Effector memory CD4-positive, alpha-beta T cell (primary cell): ENCODE results near the gene ADAP1.

Experiments
- DNase-seq, 3 donors: peaks; one replicate each; pipeline ENCODE4 v3.0.0-alpha.2; 2020
- H3K27ac ChIP-seq: 2 replicates; pipeline ENCODE4 v1.7.0; 2013; ENCODE audit warnings: mild to moderate bottlenecking, low read length, moderate library complexity; ENCODE audit not compliant: insufficient read depth, poor library complexity, severe bottlenecking
- H3K27me3 ChIP-seq: replicated peaks from 2 replicates; pipeline ENCODE4 v1.7.0; 2013; ENCODE audit warnings: mild to moderate bottlenecking, low read length; ENCODE audit not compliant: insufficient read depth, control insufficient read depth, poor library complexity, severe bottlenecking
- H3K36me3 ChIP-seq: 2 replicates; pipeline ENCODE4 v1.7.0; 2013; ENCODE audit warnings: mild to moderate bottlenecking, low read length, moderate library complexity; ENCODE audit not compliant: control insufficient read depth, insufficient read depth
- H3K4me1 ChIP-seq: 2 replicates; pipeline ENCODE4 v1.7.0; 2013; ENCODE audit warnings: low read length, mild to moderate bottlenecking; ENCODE audit not compliant: control insufficient read depth, insufficient read depth, poor library complexity, severe bottlenecking
- H3K4me3 ChIP-seq: 2 replicates; pipeline ENCODE4 v1.7.0; 2013; ENCODE audit warnings: low read length, low read depth, mild to moderate bottlenecking; ENCODE audit not compliant: insufficient read depth, poor library complexity, severe bottlenecking
- H3K9me3 ChIP-seq: 2 replicates; pipeline ENCODE4 v1.7.0; 2013; ENCODE audit warnings: mild to moderate bottlenecking, low read length, moderate library complexity; ENCODE audit not compliant: control insufficient read depth

Gene ADAP1

DNA sequence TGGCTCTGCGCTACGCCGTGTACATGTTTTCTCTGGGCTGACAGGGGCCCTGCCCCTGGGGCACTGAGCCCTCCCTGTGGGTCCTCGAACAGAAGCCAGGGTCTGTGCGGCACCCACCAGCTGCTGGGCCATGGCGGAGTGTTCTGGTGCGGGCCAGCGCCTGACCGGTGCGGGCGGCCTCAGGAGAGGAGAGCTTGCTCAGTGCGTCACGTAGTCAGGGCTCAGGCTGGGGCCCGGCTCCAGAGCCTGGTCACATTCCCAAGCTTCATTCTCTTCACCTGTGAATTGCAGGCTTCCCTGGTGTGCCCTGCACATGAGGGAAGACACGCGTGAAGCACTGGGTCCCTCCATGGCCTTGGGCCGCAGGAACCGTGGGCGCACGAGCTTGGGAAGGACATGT lies 62.7 kb downstream of the ADAP1 start:
- H3K36me3 ChIP-seq, result peaks cover 88% of the 10 kb centered on the region
- DNase-seq, result no peak
- H3K27me3 ChIP-seq, result no peaks in the 10 kb centered on the region
- no peaks in the 10 kb centered on the region for H3K9me3 ChIP-seq
- no peak overlapping the region for H3K27ac ChIP-seq
- no peaks in the 10 kb centered on the region for H3K4me1 ChIP-seq
- H3K4me3 ChIP-seq, result no peak overlapping the region

- no peaks in the 10 kb centered on the region for H3K27me3 ChIP-seq
- H3K36me3 ChIP-seq, result peaks cover 89% of the 10 kb centered on the region
- H3K4me1 ChIP-seq, result no peaks in the 10 kb centered on the region
- no peaks in the 10 kb centered on the region for H3K9me3 ChIP-seq
- DNase-seq, result no peak
- H3K4me3 ChIP-seq, result no peak overlapping the region
- no peak overlapping the region for H3K27ac ChIP-seq
Measured at GRCh38 chr7:891291-891690, 63.2 kb downstream of the ADAP1 start.

DNA sequence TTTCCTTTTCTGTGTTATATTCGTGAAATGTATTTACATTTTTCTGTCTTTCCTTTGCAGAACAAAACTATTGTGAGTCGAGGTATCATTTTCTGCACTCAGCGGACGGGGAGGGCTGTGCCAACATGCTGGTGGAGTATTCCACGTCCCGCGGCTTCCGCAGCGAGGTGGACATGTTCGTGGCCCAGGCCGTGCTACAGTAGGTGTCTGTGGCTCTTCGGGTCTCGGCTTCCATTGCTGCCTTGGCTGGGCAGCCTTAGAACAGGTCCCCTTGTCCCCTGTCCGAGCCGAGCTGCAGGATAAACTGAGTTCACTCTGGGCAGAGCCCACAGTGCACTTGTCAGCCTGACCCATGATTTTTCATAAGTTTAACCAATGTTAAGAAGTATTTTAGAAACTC lies 63.6 kb downstream of the ADAP1 start:
- Histone ChIP-seq H3K9me3 (no peaks in the 10 kb centered on the region), H3K4me1 (no peaks in the 10 kb centered on the region), H3K4me3 (no peak overlapping the region), H3K36me3 (peaks cover 87% of the 10 kb centered on the region), H3K27me3 (no peaks in the 10 kb centered on the region), H3K27ac (no peak overlapping the region)
- no peak for DNase-seq

DNA sequence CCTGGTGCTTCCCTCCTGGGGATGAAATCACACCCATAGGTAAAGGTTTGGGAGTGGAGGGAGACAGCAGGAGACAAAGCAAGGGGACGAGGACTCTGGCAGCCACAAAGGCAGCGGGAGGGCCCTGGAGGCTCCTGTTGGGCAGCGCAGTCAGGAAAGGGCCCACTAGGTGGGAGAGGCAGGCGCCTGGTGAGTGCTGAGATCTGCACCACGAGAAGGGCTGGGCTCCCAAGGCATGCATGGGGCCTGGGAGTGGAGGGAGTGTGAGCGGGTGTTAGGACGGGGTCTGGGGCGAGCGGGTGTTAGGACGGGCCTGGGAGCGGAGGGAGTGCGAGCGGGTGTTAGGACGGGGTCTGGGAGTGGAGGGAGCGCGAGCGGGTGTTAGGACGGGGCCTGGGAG lies 65.1 kb downstream of the ADAP1 start:
- Histone ChIP-seq H3K9me3 (no peaks in the 10 kb centered on the region), H3K4me3 (no peak overlapping the region), H3K27ac (no peak overlapping the region), H3K4me1 (no peaks in the 10 kb centered on the region), H3K27me3 (no peaks in the 10 kb centered on the region), H3K36me3 (peaks cover 72% of the 10 kb centered on the region)
- no peak for DNase-seq

- H3K4me1 ChIP-seq, result no peaks in the 10 kb centered on the region
- H3K9me3 ChIP-seq, result no peaks in the 10 kb centered on the region
- no peak overlapping the region for H3K4me3 ChIP-seq
- no peak for DNase-seq
- H3K27me3 ChIP-seq, result no peaks in the 10 kb centered on the region
- H3K36me3 ChIP-seq, result peaks cover 68% of the 10 kb centered on the region
- H3K27ac ChIP-seq, result no peak overlapping the region
Measured at GRCh38 chr7:889025-889390, 65.5 kb downstream of the ADAP1 start.

DNA sequence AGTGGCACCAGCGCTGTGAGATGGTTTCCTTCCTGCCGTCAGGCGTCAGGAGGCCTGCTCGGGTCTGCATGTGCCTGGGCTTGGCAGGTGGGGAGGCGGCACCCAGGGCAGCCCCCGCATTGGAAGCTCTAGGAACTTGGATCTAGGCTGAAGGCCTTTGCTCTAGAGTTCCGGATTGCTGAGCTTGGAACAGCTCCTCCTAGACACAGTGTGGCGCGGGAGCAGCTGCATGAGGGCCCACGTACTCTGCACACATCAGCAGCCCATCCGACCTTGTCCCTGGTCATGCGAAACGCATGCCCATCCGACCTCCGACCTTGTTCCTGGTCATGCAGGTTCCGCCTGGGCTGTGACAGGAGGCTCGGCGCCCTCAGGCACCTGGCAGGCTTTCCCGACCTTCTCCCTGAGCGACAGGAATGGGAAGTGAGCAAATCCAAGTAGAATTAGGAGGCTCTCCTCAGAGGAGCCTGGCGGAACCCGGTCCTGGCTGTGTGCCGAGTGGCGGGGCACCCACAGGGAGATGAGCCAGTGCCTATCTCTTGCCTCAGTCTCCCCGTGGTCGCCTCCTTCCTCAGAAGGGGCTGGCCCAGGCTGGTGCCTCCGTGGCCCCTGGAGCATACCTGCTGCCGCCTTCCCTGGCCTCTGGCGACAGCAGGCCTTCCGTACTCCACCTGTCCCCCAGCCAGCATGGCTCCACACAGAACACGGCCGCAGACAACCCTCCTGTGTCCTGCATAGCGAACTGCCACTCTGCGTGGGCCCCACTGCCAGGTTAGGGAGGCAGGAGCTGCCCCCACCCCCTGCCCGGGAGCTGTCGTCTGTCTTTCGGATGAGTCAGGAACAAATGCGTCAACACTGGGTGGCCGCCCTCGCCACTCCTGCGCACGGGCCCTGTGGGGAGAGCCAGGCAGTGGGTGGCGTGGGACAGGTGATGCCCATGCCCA lies 66.1 kb downstream of the ADAP1 start:
- no peak for DNase-seq

DNA sequence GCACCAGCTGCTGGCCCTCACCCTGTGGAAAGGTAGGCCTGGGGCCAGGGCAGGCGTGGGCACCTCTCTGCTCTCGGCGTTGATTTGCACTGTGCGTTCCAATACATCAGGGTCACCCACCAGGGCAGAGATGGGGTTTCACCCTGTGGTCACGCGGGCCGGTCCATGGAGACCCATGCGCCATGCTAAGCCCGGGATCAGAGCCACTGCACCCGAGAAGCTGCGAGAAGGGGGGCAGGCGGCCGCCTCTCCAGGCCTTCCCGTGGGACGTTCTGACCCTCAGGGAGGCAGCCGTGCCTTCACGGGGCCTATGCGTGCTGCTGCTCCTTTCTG lies 67.0 kb downstream of the ADAP1 start:
- Histone ChIP-seq H3K4me1 (no peaks in the 10 kb centered on the region), H3K4me3 (no peak overlapping the region), H3K27me3 (no peaks in the 10 kb centered on the region), H3K9me3 (no peaks in the 10 kb centered on the region), H3K36me3 (peaks cover 54% of the 10 kb centered on the region), H3K27ac (no peak overlapping the region)
- DNase-seq, result no peak

More for the DNA sequence above, 66.1 kb downstream of the ADAP1 start:
- Histone ChIP-seq H3K9me3 (no peaks in the 10 kb centered on the region), H3K27ac (no peak overlapping the region), H3K27me3 (no peaks in the 10 kb centered on the region), H3K4me3 (no peak overlapping the region), H3K36me3 (peaks cover 63% of the 10 kb centered on the region), H3K4me1 (no peaks in the 10 kb centered on the region)

- DNase-seq, result no peak
- H3K9me3 ChIP-seq, result no peaks in the 10 kb centered on the region
- no peak overlapping the region for H3K4me3 ChIP-seq
- no peak overlapping the region for H3K27ac ChIP-seq
- peaks cover 48% of the 10 kb centered on the region for H3K36me3 ChIP-seq
- no peaks in the 10 kb centered on the region for H3K27me3 ChIP-seq
- H3K4me1 ChIP-seq, result no peaks in the 10 kb centered on the region
Measured at GRCh38 chr7:886626-887487, 67.6 kb downstream of the ADAP1 start.

DNA sequence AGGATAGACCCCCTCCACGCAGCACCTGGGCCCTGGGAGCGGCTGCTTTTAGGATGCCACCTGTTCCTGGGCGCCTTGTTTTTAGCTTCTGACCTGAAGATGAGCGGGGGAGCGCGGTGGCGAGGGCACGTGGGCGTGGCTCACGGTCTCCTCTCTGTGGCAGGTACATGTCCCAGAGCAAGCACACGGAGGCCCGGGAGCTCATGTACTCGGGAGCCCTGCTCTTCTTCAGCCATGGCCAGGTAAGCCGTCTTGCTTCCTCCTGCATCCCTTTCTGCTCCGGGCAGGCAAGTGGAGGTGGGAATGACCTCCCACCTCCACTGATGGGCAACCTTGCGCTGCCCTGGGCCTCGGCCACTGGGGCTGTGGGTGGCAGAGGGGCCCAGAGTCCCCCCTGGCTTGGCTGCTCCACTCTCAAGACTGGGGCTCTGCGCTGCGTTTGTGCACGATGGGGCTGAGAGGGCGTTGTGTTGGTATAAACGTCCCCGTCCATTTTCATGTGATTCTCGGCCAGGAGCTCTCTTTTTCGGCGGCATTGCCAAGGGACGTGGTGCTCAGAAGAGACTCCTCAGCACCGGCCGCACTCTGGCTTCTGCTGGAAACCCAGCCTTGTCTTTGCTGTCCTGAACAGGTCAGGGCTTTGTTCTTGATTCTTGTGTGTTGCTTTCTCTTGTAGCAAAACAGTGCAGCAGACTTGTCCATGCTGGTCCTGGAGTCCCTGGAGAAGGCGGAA lies 68.4 kb downstream of the ADAP1 start:
- no peak overlapping the region for H3K27ac ChIP-seq
- H3K4me1 ChIP-seq, result no peaks in the 10 kb centered on the region
- no peak overlapping the region for H3K4me3 ChIP-seq
- H3K36me3 ChIP-seq, result peaks cover 40% of the 10 kb centered on the region
- no peaks in the 10 kb centered on the region for H3K9me3 ChIP-seq
- DNase-seq, result no peak
- H3K27me3 ChIP-seq, result no peaks in the 10 kb centered on the region
